H1 (cell line): Measurements from ENCODE around the gene ATR. TPM values are rescaled to one million over a fixed set of nuclear protein-coding genes. Genes with fewer than 3 reads are reported as not detected.

Source experiments
- CTCF ChIA-PET: fragments of 300-600 bp; sonication (Branson Sonifier 250); formaldehyde crosslinking; loops from one replicate; lab custom pipeline; 2021; ENCODE audit not compliant: partially characterized antibody; lab: Charles Lee
- POLR2A ChIA-PET: fragments of 300-600 bp; sonication (Branson Sonifier 250); formaldehyde crosslinking; loops from one replicate; lab custom pipeline; 2021; ENCODE audit warnings: inconsistent platforms; ENCODE audit not compliant: partially characterized antibody; lab: Charles Lee
- DNase-seq, 2 experiments: peaks; one replicate each; pipeline versions ENCODE4 v3.0.0 to v3.0.0-alpha.2; 2010 to 2022; ENCODE audit warnings: low spot score in 2 of 2, low read depth in 1 of 2, mixed read lengths in 1 of 2
- FAIRE-seq: peaks from 2 replicates; lab custom pipeline; 2011; peaks lifted over from hg19 to GRCh38; lab: Jason Lieb, UNC
- H2AFZ ChIP-seq: 2 replicates; pipeline ENCODE4 v1.8.1; 2012; ENCODE audit warnings: low read length, inconsistent platforms
- H2AK5ac ChIP-seq: 2 replicates; pipeline ENCODE4 v1.6.1; 2013; ENCODE audit warnings: low read depth, low read length
- H2BK120ac ChIP-seq: replicated peaks from 2 replicates; pipeline ENCODE3; 2013; ENCODE audit warnings: low read depth, low read length, inconsistent platforms
- H2BK12ac ChIP-seq: 2 replicates; pipeline ENCODE4 v1.6.1; 2013; ENCODE audit warnings: low read depth, low read length
- H2BK15ac ChIP-seq: 2 replicates; pipeline ENCODE4 v1.6.1; 2013; ENCODE audit warnings: low read length
- H2BK20ac ChIP-seq: 2 replicates; pipeline ENCODE4 v1.6.1; 2013; ENCODE audit warnings: low read length
- H2BK5ac ChIP-seq: 2 replicates; pipeline ENCODE4 v1.6.1; 2013; ENCODE audit warnings: low read depth, low read length
- H3K14ac ChIP-seq: 2 replicates; pipeline ENCODE4 v1.6.1; 2013; ENCODE audit warnings: inconsistent platforms; ENCODE audit not compliant: insufficient read length
- H3K18ac ChIP-seq: 2 replicates; pipeline ENCODE4 v1.6.1; 2013; ENCODE audit warnings: low read length; ENCODE audit errors: extremely low read depth
- H3K23ac ChIP-seq: 2 replicates; pipeline ENCODE4 v1.6.1; 2013; ENCODE audit warnings: inconsistent platforms; ENCODE audit not compliant: insufficient read length
- H3K23me2 ChIP-seq: 2 replicates; pipeline ENCODE4 v1.6.1; 2013; ENCODE audit warnings: low read depth, low read length
- H3K27ac ChIP-seq: 2 replicates; pipeline ENCODE4 v1.6.1; 2011; ENCODE audit warnings: low read depth, low read length, inconsistent platforms
- H3K27me3 ChIP-seq, 4 experiments: replicated peaks in 1 of 4; 1 replicate in 1 of 4; 2 replicates in 3 of 4; pipeline versions ENCODE4 v1.6.1 to v1.8.1; 2011 to 2013; ENCODE audit warnings: low read length in 3 of 4, mild to moderate bottlenecking in 3 of 4, inconsistent platforms in 2 of 4, mixed read lengths in 2 of 4, moderate library complexity in 1 of 4; ENCODE audit not compliant: control insufficient read depth in 3 of 4, insufficient read depth in 3 of 4; ENCODE audit errors: extremely low read depth in 1 of 4
- H3K36me3 ChIP-seq, 4 experiments: 2 replicates each; pipeline versions ENCODE4 v1.6.1 to v1.8.1; 2011 to 2013; ENCODE audit warnings: mild to moderate bottlenecking in 4 of 4, low read length in 3 of 4, moderate library complexity in 2 of 4, control low read depth in 1 of 4, inconsistent platforms in 1 of 4; ENCODE audit not compliant: insufficient read depth in 4 of 4, control insufficient read depth in 2 of 4
- H3K4ac ChIP-seq: replicated peaks from 2 replicates; pipeline ENCODE3; 2013; ENCODE audit warnings: low read length, low read depth, mixed read lengths, inconsistent platforms; ENCODE audit not compliant: insufficient read length
- H3K4me1 ChIP-seq, 4 experiments: replicated peaks in 1 of 4; 1 replicate in 1 of 4; 2 replicates in 3 of 4; pipeline versions ENCODE4 v1.6.1 to v1.8.1; 2011 to 2013; ENCODE audit warnings: low read length in 3 of 4, inconsistent platforms in 2 of 4, mixed read lengths in 1 of 4; ENCODE audit not compliant: insufficient read depth in 4 of 4, control insufficient read depth in 3 of 4
- H3K4me2 ChIP-seq, 2 experiments: 2 replicates each; pipeline versions ENCODE4 v1.6.1 to v1.8.1; 2011 to 2013; ENCODE audit warnings: low read depth in 2 of 2, low read length in 2 of 2, control low read depth in 1 of 2, inconsistent platforms in 1 of 2, mild to moderate bottlenecking in 1 of 2; ENCODE audit not compliant: insufficient read depth in 1 of 2
- H3K4me3 ChIP-seq, 4 experiments: fragments of 200-600, 300-600 bp in 1 of 4; sonication (generic), shearing (Covaris generic), sonication (Bioruptor Twin) in 1 of 4; 2 replicates each; pipeline versions ENCODE4 v1.5.1 to v1.8.1; 2011 to 2016; ENCODE audit warnings: low read length in 4 of 4, low read depth in 3 of 4, control low read depth in 2 of 4, inconsistent platforms in 2 of 4, mild to moderate bottlenecking in 2 of 4, mixed read lengths in 1 of 4, moderate library complexity in 1 of 4; ENCODE audit not compliant: insufficient read depth in 2 of 4; ENCODE audit errors: extremely low read depth in 1 of 4
- H3K56ac ChIP-seq: replicated peaks from 2 replicates; pipeline ENCODE3; 2013; ENCODE audit warnings: low read depth, mild to moderate bottlenecking, mixed read lengths, low read length, inconsistent platforms; ENCODE audit not compliant: insufficient read length
- H3K79me1 ChIP-seq: 2 replicates; pipeline ENCODE4 v1.6.1; 2013; ENCODE audit warnings: low read depth, low read length, control low read depth
- H3K79me2 ChIP-seq, 2 experiments: 2 replicates each; pipeline versions ENCODE4 v1.6.1 to v1.8.1; 2012 to 2013; ENCODE audit warnings: low read length in 2 of 2, mild to moderate bottlenecking in 2 of 2, inconsistent platforms in 1 of 2; ENCODE audit not compliant: insufficient read depth in 2 of 2, control insufficient read depth in 1 of 2
- H3K9ac ChIP-seq, 4 experiments: replicated peaks in 1 of 4; 1 replicate in 1 of 4; 2 replicates in 3 of 4; pipeline versions ENCODE4 v1.6.1 to v1.8.1; 2011 to 2013; ENCODE audit warnings: low read depth in 3 of 4, low read length in 3 of 4, control low read depth in 2 of 4, mild to moderate bottlenecking in 2 of 4, moderate library complexity in 2 of 4, inconsistent platforms in 1 of 4; ENCODE audit errors: extremely low read depth in 1 of 4
- H3K9me3 ChIP-seq, 2 experiments: 2 replicates each; pipeline versions ENCODE4 v1.6.1 to v1.8.1; 2012 to 2013; ENCODE audit warnings: mild to moderate bottlenecking in 2 of 2, moderate library complexity in 2 of 2, control low read depth in 1 of 2, inconsistent platforms in 1 of 2, low read depth in 1 of 2, low read length in 1 of 2, mixed read lengths in 1 of 2; ENCODE audit not compliant: insufficient read depth in 2 of 2
- H4K20me1 ChIP-seq, 2 experiments: replicated peaks in 1 of 2; 2 replicates each; pipeline versions ENCODE3 to v1.8.1; 2011 to 2013; ENCODE audit warnings: inconsistent platforms in 2 of 2, low read length in 2 of 2, mild to moderate bottlenecking in 1 of 2; ENCODE audit not compliant: insufficient read depth in 2 of 2, control insufficient read depth in 1 of 2
- H4K5ac ChIP-seq: 2 replicates; pipeline ENCODE4 v1.6.1; 2013; ENCODE audit warnings: low read length, low read depth, mixed read lengths, inconsistent platforms; ENCODE audit not compliant: insufficient read length
- H4K8ac ChIP-seq: 2 replicates; pipeline ENCODE4 v1.8.0; 2013; ENCODE audit warnings: mild to moderate bottlenecking, moderate library complexity, low read length, inconsistent platforms; ENCODE audit not compliant: insufficient read depth; ENCODE audit errors: extremely low read depth
- H4K91ac ChIP-seq: replicated peaks from 2 replicates; pipeline ENCODE3; 2013; ENCODE audit warnings: low read length, mixed read lengths, inconsistent platforms; ENCODE audit not compliant: insufficient read length
- WGBS, 2 experiments: shearing (Covaris generic) in 1 of 2; methylation state at CpG; one replicate each; pipeline versions ENCODE4 v1.1.6 to v1.1.7; 2013 to 2015; ENCODE audit warnings: low lambda C conversion rate in 2 of 2, mixed read lengths in 2 of 2, inconsistent platforms in 1 of 2, low coverage in 1 of 2, missing lambda C conversion rate in 1 of 2; ENCODE audit not compliant: insufficient replicate concordance in 2 of 2, insufficient coverage in 1 of 2, insufficient read length in 1 of 2; ENCODE audit errors: extremely low coverage in 1 of 2, missing lambda C conversion rate in 1 of 2; 5-methylcytosine and 5-hydroxymethylcytosine counted together
- polyA plus RNA-seq, 7 experiments: library from polyadenylated mRNA; depleted of rRNA in 3 of 7; stranded (reverse) in 5 of 7; unstranded in 2 of 7; fragments of >200 nt in 5 of 7; fragments of 200-250 nt in 2 of 7; gene quantifications; 1 replicate in 5 of 7; 2 replicates in 1 of 7; 4 replicates in 1 of 7; pipeline versions ENCODE4 v1.2.1 to v1.2.3, GENCODE V29; 2011 to 2013; ENCODE audit warnings: missing spikeins in 2 of 7, mixed read lengths in 2 of 7
- total RNA-seq: library from RNA; stranded (reverse); fragmentation: NEBNext Ultra II Directional; extraction: Animal tissue kit (Norgen Biotek cat#: 25700); gene quantifications from 2 replicates; pipeline ENCODE4 v1.2.1, GENCODE V29; 2021

The ATR gene
- total and polyA plus RNA-seq, 2 of the 8 experiments (the other 6 are each of a cell fraction or from before 2014, with no cell fraction given), result 8.4 to 23.2 TPM

- 91% methylated on average over 4 of the region's 4 CpGs; no CpG with 5 or more reads in 1 of the 2 experiments for WGBS, 2 experiments
Measured at GRCh38 chr3:142563496-142563997, 15.0 kb downstream of the ATR start.

More at GRCh38 chr3:142563496-142563997, 15.0 kb downstream of the ATR start:
- no peaks in the 10 kb centered on the region for H3K9me3 ChIP-seq
- no peak overlapping the region for H4K8ac ChIP-seq
- no peak overlapping the region for H3K14ac ChIP-seq
- no peak overlapping the region for H2BK20ac ChIP-seq
- no peak overlapping the region for H2BK12ac ChIP-seq
- H2AFZ ChIP-seq, result no peak overlapping the region
- no peaks in the 10 kb centered on the region for H3K79me2 ChIP-seq
- H3K4me1 ChIP-seq, result no peaks in the 10 kb centered on the region; a peak in 1 of 7 replicates
- H3K23me2 ChIP-seq, result no peaks in the 10 kb centered on the region
- H3K4me3 ChIP-seq, result no peak overlapping the region
- H2BK5ac ChIP-seq, result no peak overlapping the region
- FAIRE-seq (no peak), DNase-seq (no peak)
- H4K5ac ChIP-seq, result no peak overlapping the region
- no peak overlapping the region for H3K27ac ChIP-seq
- no peaks in the 10 kb centered on the region for H3K27me3 ChIP-seq
- H3K79me1 ChIP-seq, result no peaks in the 10 kb centered on the region
- no peak overlapping the region for H3K4me2 ChIP-seq
- H4K91ac ChIP-seq, result no peak overlapping the region
- no peak overlapping the region for H3K18ac ChIP-seq
- POLR2A ChIA-PET, result interaction anchor here (1.0 to 1.3 kb wide), 2 partner anchors 15 to 20 kb away, joined by 3 read pairs; partner anchors contain the start of gene ATR
- H3K23ac ChIP-seq, result no peak overlapping the region
- H2BK15ac ChIP-seq, result no peak overlapping the region
- H3K36me3 ChIP-seq, result peaks cover 2 to 18% (median 4%) of the 10 kb centered on the region in 4 experiments; a peak in 4 of 8 replicates
- no peak overlapping the region for H2BK120ac ChIP-seq
- H3K9ac ChIP-seq, result no peak overlapping the region
- CTCF ChIA-PET, result interaction anchor here (0.7 kb wide), 2 partner anchors 9 to 21 kb away, joined by 4 read pairs; no protein-coding TSS in a partner anchor
- no peaks in the 10 kb centered on the region for H4K20me1 ChIP-seq
- H2AK5ac ChIP-seq, result no peak overlapping the region
- H3K56ac ChIP-seq, result no peak overlapping the region
- H3K4ac ChIP-seq, result no peak overlapping the region
